Measurements from ENCODE around the gene SCP2. TPM values are rescaled to one million over a fixed set of nuclear protein-coding genes. Genes with fewer than 3 reads are reported as not detected.

Gene SCP2, protein sequence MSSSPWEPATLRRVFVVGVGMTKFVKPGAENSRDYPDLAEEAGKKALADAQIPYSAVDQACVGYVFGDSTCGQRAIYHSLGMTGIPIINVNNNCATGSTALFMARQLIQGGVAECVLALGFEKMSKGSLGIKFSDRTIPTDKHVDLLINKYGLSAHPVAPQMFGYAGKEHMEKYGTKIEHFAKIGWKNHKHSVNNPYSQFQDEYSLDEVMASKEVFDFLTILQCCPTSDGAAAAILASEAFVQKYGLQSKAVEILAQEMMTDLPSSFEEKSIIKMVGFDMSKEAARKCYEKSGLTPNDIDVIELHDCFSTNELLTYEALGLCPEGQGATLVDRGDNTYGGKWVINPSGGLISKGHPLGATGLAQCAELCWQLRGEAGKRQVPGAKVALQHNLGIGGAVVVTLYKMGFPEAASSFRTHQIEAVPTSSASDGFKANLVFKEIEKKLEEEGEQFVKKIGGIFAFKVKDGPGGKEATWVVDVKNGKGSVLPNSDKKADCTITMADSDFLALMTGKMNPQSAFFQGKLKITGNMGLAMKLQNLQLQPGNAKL
- 10 to 100 TPM; 67.4 to 67.9 TPM for total RNA-seq

DNA sequence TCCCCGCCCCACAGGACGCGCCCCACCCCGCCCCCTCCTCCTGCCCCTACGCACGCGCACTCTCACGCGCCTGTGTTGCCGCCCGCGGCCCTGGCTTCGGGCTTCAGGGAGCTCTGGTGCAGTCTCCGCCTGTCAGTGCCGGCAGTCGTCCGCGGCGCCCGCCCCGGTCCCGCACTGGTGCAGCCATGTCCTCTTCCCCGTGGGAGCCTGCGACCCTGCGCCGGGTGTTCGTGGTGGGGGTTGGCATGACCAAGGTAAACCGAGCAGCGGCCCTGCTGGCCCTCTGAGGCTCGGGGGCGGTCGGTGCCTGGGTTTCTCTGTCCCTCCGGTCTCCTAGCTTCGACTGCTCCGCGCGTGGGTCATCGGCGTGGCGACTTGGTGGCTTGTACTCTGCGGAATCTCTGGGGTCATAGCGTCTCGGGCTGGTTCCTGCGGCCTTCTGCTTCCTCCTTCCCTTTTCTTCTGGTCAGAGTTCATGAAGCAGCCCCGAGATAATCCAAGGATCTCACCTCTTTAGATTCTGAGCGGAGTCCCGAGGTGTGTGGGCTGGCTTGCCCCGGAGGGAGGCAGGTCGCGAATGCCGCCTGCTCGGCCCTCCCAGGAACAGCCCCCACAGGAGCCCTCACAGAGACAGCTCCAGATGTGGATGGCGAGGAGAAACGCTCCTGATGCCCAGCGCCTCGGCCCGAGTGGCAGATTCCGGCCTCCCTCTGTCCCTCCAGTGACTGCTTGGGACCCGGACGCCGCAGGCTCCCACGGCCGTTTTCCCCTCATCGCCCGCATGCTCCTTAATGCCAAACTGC lies at the start of gene SCP2:
Gene SCP2, plus strand, starts transcription at position 65 of the 803 bp plus-strand sequence. Its CDS starts 121 bp downstream, at position 186.
- ChIA-PET POLR2A (interaction anchor here (0.5 to 0.6 kb wide), 2 partner anchors 69 to 1641 kb away, joined by 4 to 11 read pairs; no protein-coding TSS in a partner anchor), CTCF (interaction anchor here (1.1 kb wide), 1 partner anchor 9 kb away, joined by 3 read pairs; no protein-coding TSS in a partner anchor)

DNA sequence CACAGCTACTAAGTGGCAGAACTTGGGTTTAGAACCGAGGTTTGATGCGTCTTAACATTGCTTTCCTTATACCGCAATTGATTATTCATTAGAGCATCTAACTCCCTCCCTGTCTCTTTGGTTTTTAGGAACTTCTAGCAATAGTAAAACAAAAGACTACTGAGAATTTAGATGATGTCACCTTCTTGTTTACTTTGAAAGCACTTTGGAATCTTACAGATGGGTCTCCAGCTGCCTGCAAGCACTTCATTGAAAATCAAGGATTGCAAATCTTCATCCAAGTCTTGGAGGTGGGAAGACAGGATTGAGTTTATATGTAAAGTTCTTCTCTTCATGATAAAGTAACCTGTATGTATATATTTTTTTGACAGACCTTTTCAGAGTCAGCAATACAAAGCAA lies 49.5 kb upstream of the SCP2 start:
- POLR2A ChIA-PET: no interaction called here
- CTCF ChIA-PET: no interaction called here

DNA sequence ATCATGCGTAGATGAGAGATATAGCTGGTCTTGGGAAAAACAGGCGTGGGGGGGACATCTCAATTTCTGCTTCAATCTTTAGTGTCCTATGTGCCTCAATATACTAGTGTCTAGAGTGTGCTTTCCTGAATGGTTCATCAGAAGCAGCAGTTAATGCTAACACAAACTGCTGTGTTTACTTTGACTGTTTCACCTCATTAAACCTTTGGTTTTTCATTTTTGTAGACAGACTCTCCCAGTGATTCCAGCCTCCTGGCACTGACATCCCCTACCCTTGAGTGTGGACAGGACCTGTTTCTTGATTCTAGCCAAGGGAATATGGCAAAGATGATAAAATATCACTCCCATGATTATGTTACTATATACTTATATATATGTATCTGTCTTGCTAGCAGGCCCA lies 46.9 kb upstream of the SCP2 start:
- CTCF ChIA-PET: interaction anchor here (0.5 to 0.6 kb wide), 2 partner anchors 122 to 876 kb away, joined by 3 to 4 read pairs; no protein-coding TSS in a partner anchor

DNA sequence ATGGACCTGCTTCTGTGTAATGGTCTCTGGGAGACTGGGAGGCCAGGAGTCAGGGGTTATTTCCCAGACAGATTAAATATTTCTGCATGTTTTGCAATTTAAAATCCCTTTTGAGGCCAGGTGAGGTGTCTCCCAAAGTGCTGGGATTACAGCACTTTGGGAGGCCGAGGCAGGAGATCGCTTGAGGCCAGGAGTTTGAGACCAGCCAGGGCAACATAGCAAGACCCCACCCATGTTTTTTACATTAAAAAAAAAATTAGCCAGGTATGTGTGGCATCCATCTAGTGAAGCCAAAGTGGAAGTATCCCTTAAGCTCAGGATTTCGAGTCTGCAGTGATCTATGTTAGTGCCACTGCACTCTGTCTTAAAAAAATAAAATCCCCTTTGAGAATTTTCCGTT lies 39.6 kb upstream of the SCP2 start:
- CTCF ChIA-PET: no interaction called here
- POLR2A ChIA-PET: no interaction called here

More for the DNA sequence above, 46.9 kb upstream of the SCP2 start:
- POLR2A ChIA-PET: no interaction called here

DNA sequence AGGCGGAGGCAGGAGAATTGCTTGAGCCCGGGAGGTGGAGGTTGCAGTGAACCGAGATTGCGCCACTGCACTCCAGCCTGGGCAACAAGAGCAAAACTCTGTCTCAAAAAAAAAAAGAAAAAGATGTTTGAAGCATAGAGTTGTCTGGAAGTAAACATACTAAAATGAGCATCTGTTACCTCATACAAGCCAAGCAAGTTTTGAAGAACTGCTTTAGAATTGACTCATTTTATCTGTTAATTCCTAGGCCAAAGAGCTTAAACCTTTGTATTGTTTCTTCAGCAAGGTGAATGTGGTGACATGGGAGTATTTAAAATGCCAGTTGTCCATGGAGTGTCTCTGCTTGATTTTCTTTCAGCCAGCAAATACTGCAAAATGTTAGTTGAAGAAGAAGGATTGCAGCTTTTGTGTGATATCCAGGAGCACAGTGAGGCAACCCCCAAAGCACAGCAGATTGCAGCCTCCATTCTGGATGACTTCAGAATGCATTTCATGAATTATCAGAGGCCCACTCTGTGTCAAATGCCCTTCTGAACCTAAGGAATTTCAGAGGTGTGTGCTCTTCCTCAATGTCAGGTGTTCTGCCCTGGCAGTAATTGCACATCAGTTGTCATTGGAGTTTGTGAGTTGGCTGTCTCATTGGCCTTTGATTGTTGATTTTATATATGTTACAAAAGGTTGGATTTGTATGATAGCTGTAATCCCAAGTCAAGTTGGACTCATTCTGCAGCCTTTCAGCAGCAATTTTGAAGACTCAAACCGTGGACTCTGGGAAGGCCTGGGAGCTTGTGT lies 34.5 kb upstream of the SCP2 start:
- ChIA-PET CTCF (no interaction called here), POLR2A (no interaction called here)

DNA sequence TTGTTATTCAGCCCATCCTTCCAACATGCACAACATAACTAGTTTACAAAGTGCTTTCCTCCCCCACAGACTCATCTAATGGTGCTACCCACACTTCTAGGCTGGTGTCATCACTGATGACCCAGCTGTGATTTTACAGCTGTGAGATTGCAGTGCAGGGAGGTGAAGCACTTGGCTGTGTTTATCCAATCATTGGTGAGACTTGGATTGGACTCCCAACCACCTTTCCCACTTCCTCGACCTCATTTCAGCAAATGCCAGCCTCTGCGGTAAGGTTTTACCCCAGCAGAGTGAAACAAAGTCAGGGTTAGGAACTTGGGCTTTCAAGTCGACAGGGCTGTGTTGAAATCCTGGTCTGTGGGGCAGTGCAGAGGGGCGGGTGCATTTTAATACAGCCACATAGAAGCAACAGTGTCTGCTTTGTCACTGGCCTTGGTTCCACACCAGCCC lies 27.6 kb upstream of the SCP2 start:
- POLR2A ChIA-PET: interaction anchor here (0.6 kb wide), 1 partner anchor 170 kb away, joined by 3 read pairs; no protein-coding TSS in a partner anchor
- CTCF ChIA-PET: no interaction called here

DNA sequence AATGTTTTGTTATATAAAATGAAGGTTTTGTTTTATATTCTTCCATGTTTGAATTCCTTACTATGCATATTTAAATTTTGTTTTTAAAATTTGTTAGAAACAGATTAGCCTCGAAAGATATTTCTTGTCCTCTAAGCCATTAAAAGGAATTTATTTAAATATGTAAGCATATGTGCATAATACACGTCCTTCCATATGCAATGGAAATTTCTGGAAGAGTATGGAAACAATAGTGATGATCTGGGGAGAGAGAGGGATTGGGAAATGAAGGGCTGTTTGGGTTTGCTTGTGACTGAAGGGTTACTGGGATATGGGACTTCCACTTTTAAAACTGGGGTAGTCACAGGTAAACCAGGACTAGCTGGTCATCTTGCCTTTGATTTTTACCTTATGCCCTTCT lies 26.7 kb upstream of the SCP2 start:
- POLR2A ChIA-PET: no interaction called here
- CTCF ChIA-PET: no interaction called here

DNA sequence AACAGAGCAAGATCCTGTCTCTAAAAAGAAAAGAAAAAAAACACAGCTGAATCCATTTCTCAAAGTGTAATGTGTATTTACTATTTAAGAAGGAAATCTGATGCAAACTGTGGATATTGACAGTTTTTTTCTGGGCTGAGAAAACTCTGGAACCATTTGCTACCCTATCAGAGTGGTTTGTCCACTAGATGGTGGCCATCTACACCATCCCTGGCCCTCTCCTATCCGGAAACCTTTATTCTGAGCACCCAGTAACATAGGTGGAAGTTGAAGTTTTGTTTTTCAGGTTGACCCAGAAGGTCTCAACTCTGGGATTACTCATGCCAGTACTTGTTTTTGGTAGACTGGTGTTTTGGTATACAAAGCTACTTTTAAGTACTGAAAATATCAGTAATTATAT lies 25.7 kb upstream of the SCP2 start:
- POLR2A ChIA-PET: no interaction called here

DNA sequence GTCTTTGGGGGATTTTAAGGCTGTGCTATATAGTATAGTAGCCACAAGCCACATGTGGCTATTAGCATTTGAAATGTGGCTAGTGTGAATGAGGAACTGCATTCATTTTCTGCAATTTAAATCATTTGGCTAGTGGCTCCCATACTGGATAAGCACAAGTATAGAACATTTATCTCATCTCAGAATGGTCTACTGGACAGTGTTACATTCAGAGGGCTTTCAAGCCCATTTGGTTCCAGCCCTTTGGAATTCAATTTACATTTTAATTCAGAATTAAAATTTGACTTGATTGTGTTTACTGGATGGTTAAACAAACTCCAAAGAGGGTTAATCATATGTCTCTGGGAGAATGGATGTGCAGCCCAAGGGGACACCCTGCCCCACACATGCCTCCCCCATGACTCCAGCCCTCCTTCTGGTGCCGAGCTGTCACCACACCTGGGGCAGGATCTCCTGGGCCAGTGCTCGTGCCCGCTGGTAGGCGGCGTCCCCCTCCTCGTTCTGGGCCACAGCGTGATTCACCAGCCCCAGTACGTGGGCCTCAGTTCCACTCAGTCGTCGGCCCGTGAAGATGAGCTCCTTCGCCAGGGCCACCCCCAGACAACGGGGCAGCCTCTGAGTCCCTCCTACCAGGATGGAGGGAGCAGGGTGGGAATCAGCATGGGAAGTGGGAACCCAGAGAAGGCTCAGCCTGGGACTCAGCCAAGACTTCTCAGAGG lies 22.7 kb upstream of the SCP2 start:
- CTCF ChIA-PET: interaction anchor here (1.8 kb wide), 1 partner anchor 276 kb away, joined by 4 read pairs; no protein-coding TSS in a partner anchor
- POLR2A ChIA-PET: no interaction called here

More for the DNA sequence above, 25.7 kb upstream of the SCP2 start:
- CTCF ChIA-PET: no interaction called here

DNA sequence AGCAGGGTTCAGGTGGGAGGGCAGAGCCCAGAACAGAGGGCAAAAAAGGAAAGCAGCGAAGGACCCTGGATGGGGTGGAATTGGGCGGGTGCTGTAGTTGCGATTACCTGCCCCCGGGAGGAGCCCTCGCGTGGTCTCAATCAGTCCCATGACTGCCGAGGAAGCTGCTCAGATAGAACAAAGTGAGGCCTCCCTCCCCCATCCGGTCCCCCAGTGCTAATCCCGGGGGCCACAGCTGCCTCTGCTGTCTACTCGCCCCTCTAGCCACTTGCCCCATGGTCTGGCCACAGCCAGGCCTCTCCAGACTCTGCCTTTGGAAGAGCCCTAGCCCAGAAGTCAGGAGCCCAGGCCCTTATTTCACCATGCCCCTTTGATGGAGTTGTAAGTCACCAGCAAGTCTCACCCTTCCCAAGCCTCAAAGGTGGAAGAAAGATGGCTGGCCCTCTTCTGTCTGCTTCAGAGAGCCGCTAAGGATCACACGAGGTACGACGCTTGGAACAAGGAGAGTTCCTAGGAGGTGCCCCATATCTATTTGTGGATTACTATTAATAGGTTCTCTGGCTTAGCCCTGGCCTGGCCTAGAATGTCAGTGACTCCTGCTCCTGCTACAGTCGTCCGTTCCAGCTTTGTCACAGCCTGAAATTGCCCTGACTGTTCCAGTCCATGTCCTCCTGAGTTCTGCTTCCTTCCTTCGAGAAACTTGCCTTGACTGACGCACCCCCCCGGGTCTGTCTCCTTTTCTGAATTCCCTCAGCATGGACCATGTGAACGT lies 22.0 kb upstream of the SCP2 start:
- CTCF ChIA-PET: interaction anchor here (1.8 kb wide), 1 partner anchor 276 kb away, joined by 4 read pairs; no protein-coding TSS in a partner anchor
- POLR2A ChIA-PET: no interaction called here

DNA sequence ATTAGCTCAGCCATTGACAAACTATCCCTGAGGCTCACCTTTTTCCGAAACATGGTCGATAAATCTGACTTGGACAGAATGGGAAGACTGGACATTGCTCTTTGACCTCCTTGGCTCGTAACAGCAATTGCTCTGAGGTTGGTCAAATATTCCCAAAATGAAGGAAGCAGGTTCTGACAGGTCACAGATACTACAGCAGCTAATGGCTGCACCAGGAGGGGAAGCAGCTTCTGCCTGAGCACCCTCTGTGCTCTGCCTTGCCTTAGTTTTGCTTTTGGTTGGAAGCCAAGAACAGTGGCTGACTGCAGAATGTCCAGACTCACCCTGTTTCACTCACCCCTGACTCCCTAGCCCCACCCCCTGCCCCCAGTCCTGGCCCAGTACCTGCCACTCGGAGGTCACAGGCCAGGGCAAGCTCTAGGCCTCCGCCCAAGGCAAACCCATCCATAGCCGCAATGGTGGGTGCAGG lies 20.9 kb upstream of the SCP2 start:
- CTCF ChIA-PET: interaction anchor here (1.3 to 1.8 kb wide), 2 partner anchors 16 to 274 kb away, joined by 4 to 5 read pairs; partner anchors contain the start of gene ECHDC2
- POLR2A ChIA-PET: interaction anchor here (0.6 kb wide), 1 partner anchor 207 kb away, joined by 4 read pairs; no protein-coding TSS in a partner anchor

DNA sequence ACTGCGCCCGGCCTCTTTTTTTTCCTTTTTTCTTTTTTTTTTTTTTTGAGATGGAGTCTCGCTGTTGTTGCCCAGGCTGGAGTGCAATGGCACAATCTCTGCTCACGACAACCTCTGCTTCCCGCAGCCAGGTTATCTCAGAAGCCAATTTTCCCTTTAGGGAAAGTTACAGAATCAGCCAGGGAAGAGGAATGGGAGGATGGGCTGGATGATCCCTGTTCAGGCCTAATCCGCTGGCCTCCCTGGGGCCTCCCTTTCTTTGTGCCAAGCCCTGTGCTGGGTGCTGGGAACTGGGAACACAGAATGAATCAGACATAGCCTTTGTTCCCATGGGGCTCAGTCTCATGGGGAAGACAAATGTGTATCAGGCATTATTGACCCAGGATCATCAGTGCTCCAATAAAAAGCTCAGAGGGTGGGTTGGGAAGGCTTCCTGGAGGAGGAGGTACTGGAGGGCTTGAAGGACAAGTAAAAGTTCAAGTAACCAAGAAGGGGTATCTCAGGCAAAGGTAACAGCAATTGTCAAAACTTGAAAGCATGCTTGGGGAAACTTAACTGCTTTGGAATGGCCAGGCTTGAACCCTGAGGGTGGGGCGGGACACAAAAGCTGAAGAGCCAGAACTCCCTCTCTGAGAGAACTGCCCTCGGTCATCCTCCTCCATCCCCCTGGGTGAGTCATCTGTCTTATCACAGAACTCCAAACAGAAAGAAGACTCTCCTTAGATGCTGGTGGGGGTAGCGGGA lies 19.8 kb upstream of the SCP2 start:
- ChIA-PET POLR2A (no interaction called here), CTCF (interaction anchor here (1.3 kb wide), 1 partner anchor 15 kb away, joined by 5 read pairs; the partner anchor contains the start of gene ECHDC2)

DNA sequence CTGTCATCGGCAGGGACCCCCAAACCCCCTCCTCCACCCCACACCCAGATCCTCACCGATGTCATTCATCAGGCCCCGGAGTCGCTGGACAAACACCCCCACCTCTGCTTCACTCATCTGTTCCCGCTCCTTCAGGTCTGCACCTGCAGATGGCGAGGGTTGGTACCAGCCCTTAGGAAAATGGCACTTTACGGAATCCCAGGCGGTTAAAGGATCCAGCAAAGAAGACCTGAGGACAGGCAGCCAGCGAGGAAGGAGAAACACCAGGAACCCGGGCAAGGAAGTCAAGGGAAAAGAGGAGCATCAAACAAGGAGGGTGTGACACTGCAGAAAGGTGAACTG lies 19.3 kb upstream of the SCP2 start:
- CTCF ChIA-PET: no interaction called here
- POLR2A ChIA-PET: no interaction called here

DNA sequence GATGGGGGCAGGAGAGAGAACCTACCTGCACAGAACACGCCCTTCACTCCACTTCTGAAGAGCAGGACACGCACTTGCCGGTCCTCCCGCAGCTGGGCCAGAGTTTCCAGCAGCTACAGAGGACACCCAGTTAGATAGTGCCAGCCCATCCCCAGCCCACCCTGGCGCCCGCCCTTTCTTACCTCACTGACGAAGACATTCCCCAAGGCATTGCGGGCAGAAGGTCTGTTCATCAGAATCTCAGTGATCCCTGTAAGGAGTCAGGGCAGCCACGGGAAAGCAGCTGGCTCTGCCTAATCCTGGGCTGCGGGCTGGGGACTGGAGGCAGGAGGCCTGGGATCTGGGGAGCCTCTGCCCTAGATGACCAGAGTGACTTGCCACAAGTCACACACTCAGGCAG lies 15.5 kb upstream of the SCP2 start:
- ChIA-PET POLR2A (no interaction called here), CTCF (no interaction called here)

DNA sequence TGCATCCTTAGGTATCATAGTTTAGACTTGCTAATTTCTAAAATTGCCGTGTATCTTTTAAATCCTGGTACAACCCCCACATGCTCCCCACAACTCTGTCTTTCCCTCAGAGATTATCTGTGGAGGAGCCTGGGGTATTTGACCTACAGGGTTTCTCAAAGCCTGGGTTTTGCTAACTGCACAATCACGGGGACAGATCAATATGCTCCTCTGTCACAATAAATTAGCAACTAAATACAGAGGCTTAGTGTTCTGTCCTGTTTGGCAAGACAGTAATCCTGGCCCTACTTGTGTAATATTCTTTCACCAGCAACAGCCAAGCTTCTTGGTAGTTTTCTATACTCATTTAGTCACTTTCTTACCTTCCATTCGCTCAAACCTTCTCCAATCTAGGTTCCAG lies 14.1 kb upstream of the SCP2 start:
- POLR2A ChIA-PET: no interaction called here
- CTCF ChIA-PET: no interaction called here

DNA sequence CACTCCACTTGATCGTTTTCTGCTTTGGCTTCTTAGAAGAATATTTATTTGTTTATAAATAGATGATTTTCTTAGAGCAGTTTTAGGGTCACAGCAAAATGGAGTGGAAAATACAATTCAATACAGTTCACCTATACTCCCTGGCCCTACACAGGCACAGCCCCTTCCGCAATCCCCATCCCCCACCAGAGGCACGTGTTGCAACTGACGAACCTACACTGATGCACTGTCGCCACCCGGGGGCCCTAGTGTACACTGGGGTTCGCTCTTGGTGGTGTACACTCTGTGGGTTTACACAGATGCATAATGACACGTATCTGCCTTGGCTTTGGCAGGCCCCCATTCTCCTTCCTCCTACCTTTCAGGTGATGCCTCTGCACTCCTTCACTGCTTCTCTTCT lies 13.5 kb upstream of the SCP2 start:
- POLR2A ChIA-PET: no interaction called here
- CTCF ChIA-PET: no interaction called here

DNA sequence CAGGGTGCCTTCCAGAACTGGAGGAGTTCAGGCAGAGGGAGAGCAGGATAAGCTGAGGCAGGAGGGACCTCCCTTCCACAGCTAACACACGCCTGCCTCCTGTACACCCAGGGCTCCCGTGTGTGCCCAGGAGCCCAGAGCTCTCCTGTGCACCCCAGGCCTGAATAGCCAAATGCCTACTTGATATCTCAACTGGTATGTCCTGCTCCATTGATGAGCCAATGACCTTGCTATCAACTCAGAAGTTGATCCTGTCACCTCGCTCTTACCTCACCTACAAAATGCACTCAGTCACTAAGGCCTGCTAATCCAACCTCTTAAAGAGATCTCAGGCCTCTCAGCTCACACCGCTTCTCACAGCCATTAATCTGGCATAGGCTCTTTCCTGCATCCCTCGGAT lies 12.6 kb upstream of the SCP2 start:
- ChIA-PET CTCF (no interaction called here), POLR2A (no interaction called here)

Measured in activated CD8-positive, alpha-beta memory T cell treated with anti-CD3 and anti-CD28 coated beads for 36 hours (primary cell).